H9 (cell line): ENCODE data around the gene MPP1. TPM values are rescaled to one million over a fixed set of nuclear protein-coding genes. Genes with fewer than 3 reads are reported as not detected.

Experiments
- DNase-seq: peaks from one replicate; pipeline ENCODE4 v3.0.0-alpha.2; 2017
- H2AFZ ChIP-seq: one replicate; pipeline ENCODE4 v1.6.1; 2013; ENCODE audit warnings: mild to moderate bottlenecking, low read length, control low read depth, moderate library complexity
- H2AK5ac ChIP-seq: 2 replicates; pipeline ENCODE4 v1.6.1; 2013; ENCODE audit warnings: low read length, control low read depth, mixed read lengths; ENCODE audit not compliant: insufficient read length
- H2BK120ac ChIP-seq: one replicate; pipeline ENCODE4 v1.6.1; 2013; ENCODE audit warnings: low read depth, mild to moderate bottlenecking, low read length, control low read depth, inconsistent platforms; ENCODE audit not compliant: poor library complexity, severe bottlenecking
- H2BK12ac ChIP-seq: 2 replicates; pipeline ENCODE4 v1.6.1; 2013; ENCODE audit warnings: low read length, control low read depth, mixed read lengths, low read depth; ENCODE audit not compliant: insufficient read length
- H2BK15ac ChIP-seq: 2 replicates; pipeline ENCODE4 v1.6.1; 2013; ENCODE audit warnings: low read depth, low read length, control low read depth
- H2BK20ac ChIP-seq: one replicate; pipeline ENCODE4 v1.6.1; 2013; ENCODE audit warnings: low read depth, mild to moderate bottlenecking, low read length, control low read depth, inconsistent platforms; ENCODE audit not compliant: poor library complexity, severe bottlenecking
- H2BK5ac ChIP-seq: 2 replicates; pipeline ENCODE4 v1.6.1; 2013; ENCODE audit warnings: low read length, control low read depth, mixed read lengths; ENCODE audit not compliant: insufficient read length
- H3K14ac ChIP-seq: 2 replicates; pipeline ENCODE4 v1.6.1; 2013; ENCODE audit warnings: low read length, control low read depth; ENCODE audit not compliant: insufficient read depth
- H3K18ac ChIP-seq: 2 replicates; pipeline ENCODE4 v1.6.1; 2013; ENCODE audit warnings: low read depth, mild to moderate bottlenecking, mixed read lengths, low read length, control low read depth; ENCODE audit not compliant: insufficient read length
- H3K23ac ChIP-seq: 2 replicates; pipeline ENCODE4 v1.6.1; 2013; ENCODE audit warnings: low read length, control low read depth, mixed read lengths, low read depth; ENCODE audit not compliant: insufficient read length
- H3K23me2 ChIP-seq: 2 replicates; pipeline ENCODE4 v1.6.1; 2013; ENCODE audit warnings: low read depth, mild to moderate bottlenecking, mixed read lengths, low read length, control low read depth; ENCODE audit not compliant: insufficient read length, poor library complexity, severe bottlenecking
- H3K27ac ChIP-seq: 2 replicates; pipeline ENCODE4 v1.5.1; 2013; ENCODE audit warnings: low read length, control low read depth, mixed read lengths, low read depth; ENCODE audit not compliant: insufficient read length
- H3K27me3 ChIP-seq: 2 replicates; pipeline ENCODE4 v1.6.1; 2013; ENCODE audit warnings: low read length, control low read depth, inconsistent platforms; ENCODE audit not compliant: insufficient read depth
- H3K4ac ChIP-seq: 2 replicates; pipeline ENCODE4 v1.6.1; 2013; ENCODE audit warnings: low read depth, mild to moderate bottlenecking, control low read depth, inconsistent platforms, low read length, moderate library complexity
- H3K4me1 ChIP-seq: 2 replicates; pipeline ENCODE4 v1.6.1; 2013; ENCODE audit warnings: low read length, control low read depth, inconsistent platforms; ENCODE audit not compliant: insufficient read depth
- H3K4me2 ChIP-seq: 2 replicates; pipeline ENCODE4 v1.6.1; 2013; ENCODE audit warnings: low read length, control low read depth, mixed read lengths; ENCODE audit not compliant: insufficient read length, insufficient read depth
- H3K56ac ChIP-seq: 2 replicates; pipeline ENCODE4 v1.6.1; 2013; ENCODE audit warnings: low read depth, mild to moderate bottlenecking, mixed read lengths, low read length, control low read depth; ENCODE audit not compliant: insufficient read length
- H3K79me1 ChIP-seq: 2 replicates; pipeline ENCODE4 v1.6.1; 2013; ENCODE audit warnings: low read depth, mild to moderate bottlenecking, moderate library complexity, low read length, control low read depth, inconsistent platforms; ENCODE audit not compliant: insufficient read depth, poor library complexity, severe bottlenecking
- H3K79me2 ChIP-seq: 2 replicates; pipeline ENCODE4 v1.6.1; 2013; ENCODE audit warnings: low read length, control low read depth, inconsistent platforms; ENCODE audit not compliant: insufficient read depth
- H3K9ac ChIP-seq: 2 replicates; pipeline ENCODE4 v1.6.1; 2013; ENCODE audit warnings: low read length, control low read depth, mixed read lengths; ENCODE audit not compliant: insufficient read length; ENCODE audit errors: extremely low read depth
- H3K9me3 ChIP-seq: one replicate; pipeline ENCODE4 v1.6.1; 2013; ENCODE audit warnings: low read depth, low read length, inconsistent platforms; ENCODE audit not compliant: control insufficient read depth
- H3T11ph ChIP-seq: one replicate; pipeline ENCODE4 v1.6.1; 2013; ENCODE audit warnings: mild to moderate bottlenecking, low read length, control low read depth, inconsistent platforms
- H4K20me1 ChIP-seq: one replicate; pipeline ENCODE4 v1.6.1; 2013; ENCODE audit not compliant: control insufficient read depth, insufficient read length, insufficient read depth
- H4K5ac ChIP-seq: 2 replicates; pipeline ENCODE4 v1.6.1; 2013; ENCODE audit warnings: low read depth, mild to moderate bottlenecking, mixed read lengths, low read length, control low read depth; ENCODE audit not compliant: insufficient read length
- H4K8ac ChIP-seq: replicated peaks from 2 replicates; pipeline ENCODE4 v1.6.1; 2013; ENCODE audit warnings: low read length, control low read depth, mixed read lengths, low read depth; ENCODE audit not compliant: insufficient read length
- H4K91ac ChIP-seq: 2 replicates; pipeline ENCODE4 v1.6.1; 2013; ENCODE audit warnings: low read depth, mild to moderate bottlenecking, moderate library complexity, mixed read lengths, low read length, control low read depth; ENCODE audit not compliant: insufficient read length
- H3K27ac Mint-ChIP-seq, 3 experiments: 2 replicates in 2 of 3; 3 replicates in 1 of 3; pipeline ENCODE4 v1.8.0; 2020 to 2021; ENCODE audit warnings: mixed read lengths in 3 of 3, mild to moderate bottlenecking in 1 of 3, moderate library complexity in 1 of 3
- H3K27me3 Mint-ChIP-seq: 2 replicates; pipeline ENCODE4 v1.8.0; 2021; ENCODE audit warnings: low read depth, mild to moderate bottlenecking, moderate library complexity, mixed read lengths
- H3K36me3 Mint-ChIP-seq, 3 experiments: 2 replicates in 2 of 3; 3 replicates in 1 of 3; pipeline ENCODE4 v1.8.0; 2020 to 2021; ENCODE audit warnings: low read depth in 3 of 3, mixed read lengths in 3 of 3; ENCODE audit not compliant: insufficient read depth in 1 of 3
- H3K4me1 Mint-ChIP-seq, 2 experiments: 2 replicates each; pipeline ENCODE4 v1.8.0; 2020; ENCODE audit warnings: mixed read lengths in 2 of 2
- H3K4me3 Mint-ChIP-seq, 2 experiments: 2 replicates in 1 of 2; 3 replicates in 1 of 2; pipeline ENCODE4 v1.8.0; 2020 to 2021; ENCODE audit warnings: mild to moderate bottlenecking in 2 of 2, mixed read lengths in 2 of 2, moderate library complexity in 1 of 2
- H3K9me3 Mint-ChIP-seq, 2 experiments: 2 replicates in 1 of 2; 3 replicates in 1 of 2; pipeline ENCODE4 v1.8.0; 2020; ENCODE audit warnings: mild to moderate bottlenecking in 2 of 2, mixed read lengths in 2 of 2, moderate library complexity in 1 of 2
- CTCF ChIP-seq: fragments of 200-600 bp; sonication (generic); conservative IDR thresholded peaks from 3 replicates; pipeline ENCODE4 v1.8.0; 2021; ENCODE audit warnings: antibody characterized with exemption, mild to moderate bottlenecking
- WGBS: extraction: QIAGEN DNeasy Blood & Tissue Kit; methylation state at CpG from one replicate; pipeline ENCODE4 v1.1.7; 2013; ENCODE audit warnings: missing lambda C conversion rate, low lambda C conversion rate, mixed read lengths; ENCODE audit not compliant: insufficient read length; ENCODE audit errors: extremely low coverage; 5-methylcytosine and 5-hydroxymethylcytosine counted together
- total RNA-seq: library from RNA; stranded (reverse); gene quantifications from 2 replicates; pipeline ENCODE4 v1.2.1, GENCODE V29; 2021

Gene MPP1
- total RNA-seq, 1 experiment from 2014 or later, result 17.9 TPM

GRCh38 chrX:154850957-154851611 lies 45.8 kb upstream of the MPP1 start:
- H3K23me2 ChIP-seq, result no peaks in the 10 kb centered on the region
- H3K9me3 ChIP-seq, result peaks cover 16% of the 10 kb centered on the region
- no CpG with 5 or more reads among the region's 1 CpG for WGBS
- no peak overlapping the region for H2AK5ac ChIP-seq
- no peak overlapping the region for H3K23ac ChIP-seq
- no peak overlapping the region for H3K14ac ChIP-seq
- peaks cover 7 to 19% (median 17%) of the 10 kb centered on the region in 3 experiments for H3K36me3 Mint-ChIP-seq
- H3K4me1 Mint-ChIP-seq, result no peaks in the 10 kb centered on the region; a peak in 1 of 4 replicates
- no peak overlapping the region for H3K4me3 Mint-ChIP-seq
- no peaks in the 10 kb centered on the region for H4K20me1 ChIP-seq
- H3K79me2 ChIP-seq, result no peaks in the 10 kb centered on the region
- H2BK15ac ChIP-seq, result no peak overlapping the region
- H3T11ph ChIP-seq, result no peak overlapping the region
- no peak overlapping the region for H3K9ac ChIP-seq
- no peak overlapping the region for H3K18ac ChIP-seq
- H2BK120ac ChIP-seq, result no peak overlapping the region
- no peaks in the 10 kb centered on the region for H3K4me1 ChIP-seq
- DNase-seq, result no peak
- TF ChIP-seq CTCF, result no peak
- peaks cover 71 to 73% of the 10 kb centered on the region in 2 experiments for H3K9me3 Mint-ChIP-seq
- no peak overlapping the region for H2AFZ ChIP-seq
- H3K56ac ChIP-seq, result no peak overlapping the region
- H2BK5ac ChIP-seq, result no peak overlapping the region
- H4K91ac ChIP-seq, result no peak overlapping the region
- H4K5ac ChIP-seq, result no peak overlapping the region
- no peaks in the 10 kb centered on the region for H3K27me3 ChIP-seq
- H3K4ac ChIP-seq, result no peak overlapping the region
- H2BK12ac ChIP-seq, result no peak overlapping the region
- no peak overlapping the region for H3K27ac Mint-ChIP-seq
- H3K27me3 Mint-ChIP-seq, result peaks cover 5% of the 10 kb centered on the region; the same call in 1 of the 2 replicates
- H3K27ac ChIP-seq, result no peak overlapping the region
- H2BK20ac ChIP-seq, result no peak overlapping the region
- H4K8ac ChIP-seq, result no peak overlapping the region
- H3K4me2 ChIP-seq, result no peak overlapping the region
- H3K79me1 ChIP-seq, result no peaks in the 10 kb centered on the region
